Measurements from ENCODE around the gene HERC2.
"Not testable (repeated sequence)": the region's sequence is repeated elsewhere in the genome, so short reads cannot be mapped to it uniquely, and the experiment has no call there.

The HERC2 gene

DNA sequence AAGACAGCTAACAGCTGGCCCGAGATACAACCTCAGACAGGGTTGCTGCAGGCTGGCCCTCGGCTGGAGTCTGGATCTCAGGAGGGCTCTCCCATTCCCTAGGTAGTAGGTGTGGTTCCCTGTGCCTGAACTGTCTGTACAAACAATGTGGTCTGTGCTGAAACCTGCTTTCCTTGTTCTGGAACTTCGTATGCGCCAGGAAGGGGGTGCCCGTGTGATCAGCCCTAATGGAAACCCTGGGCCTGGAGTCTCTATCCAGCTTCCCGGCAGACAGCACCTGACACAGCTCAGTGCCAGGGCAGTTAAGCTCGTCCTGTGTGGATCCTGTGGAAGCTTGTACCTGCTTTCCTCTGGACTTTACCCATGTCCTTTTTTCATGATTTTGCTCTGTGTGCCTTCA, 99.4 kb downstream of the HERC2 start:
- in situ Hi-C loops (cut with MboI; ENCODE audit: low sequenced_read_pairs): not testable (repeated sequence)

DNA sequence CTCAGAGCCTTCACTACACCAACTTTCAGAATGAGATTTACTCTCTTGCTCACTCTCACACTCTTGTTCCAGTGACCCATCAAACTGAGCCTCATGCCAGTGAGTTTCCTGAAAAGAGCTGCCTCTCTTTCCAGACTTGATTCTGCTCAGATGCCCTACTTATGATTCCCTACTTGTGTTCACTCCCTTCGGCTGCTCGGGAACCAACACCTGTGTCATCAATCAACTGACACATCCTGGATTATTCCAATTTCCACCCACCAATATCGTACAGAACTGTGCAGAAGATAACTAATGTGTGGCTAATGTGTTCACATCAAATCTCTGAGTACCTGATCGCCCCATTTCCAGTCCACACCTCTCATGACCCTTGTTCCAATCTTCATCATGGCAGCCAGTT, 100.3 kb downstream of the HERC2 start:
- in situ Hi-C loops (cut with MboI; ENCODE audit: low sequenced_read_pairs): not testable (repeated sequence)

DNA sequence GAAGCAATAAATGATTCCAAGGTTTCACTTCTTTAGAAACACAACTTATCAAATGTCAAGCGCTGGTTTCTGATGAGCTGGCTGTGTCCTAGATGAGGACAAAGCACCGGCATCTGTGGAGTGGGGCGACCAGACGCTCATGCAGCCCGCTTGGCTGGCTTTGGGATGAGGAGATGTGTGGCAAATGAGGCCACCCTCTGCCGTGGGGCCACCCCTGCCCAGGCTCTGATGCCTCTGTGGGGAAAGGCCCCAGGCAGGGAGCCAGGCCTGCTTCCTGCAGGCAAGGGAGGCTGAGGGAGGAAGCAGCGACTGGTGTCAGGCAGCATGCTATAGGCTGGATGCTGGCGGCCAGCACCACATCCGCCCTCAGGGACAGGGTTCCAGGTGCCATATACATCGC, 102.9 kb downstream of the HERC2 start:
- in situ Hi-C loops (cut with MboI; ENCODE audit: low sequenced_read_pairs): no loop called here

DNA sequence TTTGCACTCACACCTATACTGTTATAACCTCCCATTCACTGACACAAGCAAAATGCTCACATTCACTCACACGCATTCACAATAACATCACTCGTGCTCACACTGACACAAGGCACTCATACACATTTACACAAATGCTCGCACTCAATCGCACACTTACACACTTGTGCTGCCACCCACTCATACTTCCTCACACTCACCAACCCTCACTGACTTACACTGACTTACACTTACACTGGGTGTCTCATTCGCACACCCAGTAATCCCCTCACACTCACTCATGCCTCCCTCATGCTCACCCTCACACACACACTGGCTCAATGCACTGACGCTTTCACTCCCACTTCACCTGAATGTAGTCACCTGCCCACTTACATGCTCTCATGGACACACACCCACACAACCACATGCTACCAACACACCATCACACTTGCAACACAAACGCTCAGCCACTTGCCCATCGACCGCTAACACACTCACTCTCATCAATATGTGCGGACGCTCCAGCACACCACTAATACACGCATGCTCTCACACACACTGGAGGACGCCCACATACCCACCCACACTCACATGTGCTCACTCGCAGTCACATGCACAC, 104.9 kb downstream of the HERC2 start:
- in situ Hi-C loops (cut with MboI; ENCODE audit: low sequenced_read_pairs): not testable (repeated sequence)

DNA sequence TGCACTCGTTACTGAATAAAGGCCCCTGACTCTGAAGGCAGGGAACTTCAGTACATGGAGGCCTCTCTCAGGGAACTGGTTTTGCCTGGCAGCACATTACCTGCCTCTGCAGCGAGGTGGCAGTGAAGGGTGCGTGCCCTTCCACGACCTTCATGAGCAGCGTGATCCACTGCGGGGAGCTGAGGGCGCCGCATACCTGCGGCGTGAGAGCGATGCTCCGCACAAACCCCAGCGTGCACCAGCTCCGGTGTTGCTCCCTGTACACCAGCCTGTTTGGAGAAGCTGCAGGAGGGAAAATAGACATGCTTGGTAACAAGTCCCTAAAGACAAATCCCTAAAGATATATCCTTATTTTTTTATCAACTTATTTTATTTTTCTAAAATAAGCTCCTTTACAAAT, 106.5 kb downstream of the HERC2 start:
- in situ Hi-C loops (cut with MboI; ENCODE audit: low sequenced_read_pairs): not testable (repeated sequence)

GRCh38 chr15:28214006-28214790, 107.8 kb downstream of the HERC2 start:
- in situ Hi-C loops (cut with MboI; ENCODE audit: low sequenced_read_pairs): not testable (repeated sequence)

DNA sequence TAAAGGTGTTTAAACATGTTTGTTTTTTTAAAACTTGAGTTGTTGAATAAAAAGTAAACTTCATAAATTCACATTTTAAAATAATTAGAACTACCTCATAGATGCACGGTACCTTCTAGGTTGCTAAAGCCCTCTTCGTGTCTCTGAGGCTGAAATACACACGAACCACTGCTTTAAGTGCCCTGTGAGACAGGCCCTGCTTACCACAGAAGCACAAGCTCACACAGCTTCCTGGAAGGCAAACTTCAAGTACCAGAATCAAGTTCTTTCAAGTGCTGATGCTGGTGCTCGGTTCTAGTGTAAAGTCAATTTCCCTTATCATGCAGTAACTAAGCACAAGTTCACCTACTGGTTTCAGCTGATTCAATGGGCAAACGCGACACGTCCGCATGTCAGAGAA, 108.6 kb downstream of the HERC2 start:
- in situ Hi-C loops (cut with MboI; ENCODE audit: low sequenced_read_pairs): not testable (repeated sequence)

DNA sequence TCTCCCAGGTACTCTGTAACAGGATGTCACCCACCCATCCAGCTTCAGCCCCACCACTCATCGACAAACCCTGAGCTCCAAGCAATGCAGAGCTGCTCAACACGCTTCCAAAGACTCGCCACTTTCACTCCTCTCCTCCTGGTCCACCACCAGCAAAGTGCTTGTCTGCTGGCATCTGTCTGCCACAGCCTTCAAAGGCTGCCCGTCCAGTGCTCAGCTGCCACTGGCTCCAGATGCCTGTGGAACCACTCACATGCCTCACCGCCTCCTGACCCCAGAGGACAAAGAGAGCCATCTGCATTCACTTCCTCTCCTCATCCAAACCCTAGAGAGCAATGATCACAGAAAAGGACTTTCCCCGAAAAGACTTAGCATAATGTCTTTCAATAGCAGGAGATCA, 113.4 kb downstream of the HERC2 start:
- in situ Hi-C loops (cut with MboI; ENCODE audit: low sequenced_read_pairs): no loop called here

DNA sequence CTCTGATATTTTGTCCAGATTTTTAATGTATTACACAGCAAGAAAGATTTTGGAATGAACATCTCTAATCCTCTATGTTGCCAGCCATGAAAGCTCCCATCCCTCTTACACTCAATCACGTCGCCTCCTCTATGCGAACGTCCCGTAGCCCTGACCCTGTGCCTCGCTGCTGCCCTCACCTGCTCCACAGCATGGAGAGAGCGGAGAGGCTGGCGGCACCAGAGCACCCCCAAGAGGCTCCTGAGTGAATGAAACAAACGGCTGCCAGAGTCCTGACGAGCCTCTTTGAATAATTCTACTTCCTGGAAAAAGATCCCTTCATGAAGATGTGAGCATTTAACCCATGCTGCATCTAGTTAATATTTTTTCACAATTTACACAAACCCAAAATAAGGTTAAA, 116.3 kb downstream of the HERC2 start:
- in situ Hi-C loops (cut with MboI; ENCODE audit: low sequenced_read_pairs): not testable (repeated sequence)

- in situ Hi-C loops (cut with MboI; ENCODE audit: low sequenced_read_pairs): not testable (repeated sequence)
These were observed 118.7 kb downstream of the HERC2 start for GRCh38 chr15:28203055-28203828.

- in situ Hi-C loops (cut with MboI; ENCODE audit: low sequenced_read_pairs): not testable (repeated sequence)
These were observed 119.9 kb downstream of the HERC2 start for GRCh38 chr15:28202124-28202523.

DNA sequence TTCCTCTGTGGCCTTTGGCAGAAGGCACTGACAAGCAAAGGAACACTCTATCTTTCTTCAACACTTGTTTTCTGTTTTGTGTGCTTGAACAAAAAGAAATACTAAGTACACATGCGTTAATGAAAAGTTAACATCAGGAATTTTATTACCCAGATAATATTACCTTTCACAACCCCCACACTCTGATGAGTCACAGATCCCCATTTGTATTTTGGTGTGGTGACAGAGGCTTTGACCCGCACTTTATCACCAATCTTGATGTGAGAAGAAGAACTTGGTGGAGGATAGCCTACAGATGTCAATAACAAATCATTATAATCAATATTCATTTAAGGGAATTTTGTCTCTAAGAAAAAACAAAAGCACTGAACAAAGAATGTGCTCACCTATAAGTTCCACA, 123.8 kb downstream of the HERC2 start:
- in situ Hi-C loops (cut with MboI; ENCODE audit: low sequenced_read_pairs): not testable (repeated sequence)

DNA sequence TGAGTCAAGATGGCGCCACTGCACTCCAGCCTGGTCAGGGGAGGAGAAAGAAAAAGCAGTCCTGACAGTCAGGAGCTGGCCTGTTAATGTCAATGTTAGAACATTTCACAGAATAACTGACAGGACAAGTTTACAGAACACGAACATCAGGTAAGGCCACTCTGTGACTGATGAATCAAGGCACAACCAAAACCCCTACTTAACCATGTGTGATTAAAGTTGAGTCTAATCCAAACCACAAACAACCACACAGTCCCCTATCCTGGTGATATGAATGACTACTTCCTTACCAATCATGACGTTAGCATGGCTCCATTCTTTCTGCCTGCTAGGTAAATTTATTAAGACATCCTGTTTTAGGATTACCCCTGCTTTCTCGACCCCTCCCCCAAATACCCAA, 124.3 kb downstream of the HERC2 start:
- in situ Hi-C loops (cut with MboI; ENCODE audit: low sequenced_read_pairs): not testable (repeated sequence)

- in situ Hi-C loops (cut with MboI; ENCODE audit: low sequenced_read_pairs): not testable (repeated sequence)
These were observed 125.4 kb downstream of the HERC2 start for GRCh38 chr15:28196581-28196980.

- in situ Hi-C loops (cut with MboI; ENCODE audit: low sequenced_read_pairs): no loop called here
These were observed 129.2 kb downstream of the HERC2 start for GRCh38 chr15:28192772-28193171.

GRCh38 chr15:28191832-28192231, 130.1 kb downstream of the HERC2 start:
- in situ Hi-C loops (cut with MboI; ENCODE audit: low sequenced_read_pairs): no loop called here

- in situ Hi-C loops (cut with MboI; ENCODE audit: low sequenced_read_pairs): no loop called here
These were observed 131.4 kb downstream of the HERC2 start for GRCh38 chr15:28190391-28191174.

GRCh38 chr15:28185148-28185895, 136.7 kb downstream of the HERC2 start:
- in situ Hi-C loops (cut with MboI; ENCODE audit: low sequenced_read_pairs): no loop called here

DNA sequence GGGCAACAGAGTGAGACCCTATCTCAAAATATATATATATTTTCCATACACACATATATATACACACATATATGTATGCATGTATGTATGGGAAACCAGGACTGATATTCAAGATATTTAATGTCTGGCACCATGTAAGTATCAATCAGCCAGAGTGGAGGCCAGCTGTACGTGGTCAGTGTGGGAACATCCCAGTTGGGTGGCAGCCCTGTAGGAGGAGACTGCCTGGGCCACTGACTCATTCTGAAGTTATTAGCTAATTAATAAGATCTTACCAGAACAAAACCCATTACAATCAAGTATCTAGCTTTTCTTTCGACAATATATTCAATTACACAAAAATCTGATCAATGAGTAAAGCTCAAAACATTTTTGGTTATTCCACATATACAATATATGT, 137.8 kb downstream of the HERC2 start:
- in situ Hi-C loops (cut with MboI; ENCODE audit: low sequenced_read_pairs): no loop called here

DNA sequence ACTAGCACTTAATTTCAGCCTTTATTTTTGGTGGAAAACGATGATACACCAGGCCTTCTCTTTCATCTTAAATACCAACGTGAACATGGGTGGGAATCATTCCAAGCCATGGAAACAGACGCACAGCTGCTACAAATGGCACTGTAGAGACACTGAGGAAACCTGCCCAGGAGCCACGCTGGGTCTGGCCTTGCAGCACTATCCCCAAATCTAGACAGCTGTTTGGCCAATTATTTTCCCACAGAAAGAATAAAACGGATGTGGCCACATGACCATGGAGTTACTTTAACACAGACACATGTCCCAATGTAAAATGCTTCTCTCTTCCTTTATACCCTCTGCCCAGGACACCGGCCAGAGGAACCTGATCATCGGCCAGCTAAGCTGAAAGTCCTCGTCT, 139.2 kb downstream of the HERC2 start:
- in situ Hi-C loops (cut with MboI; ENCODE audit: low sequenced_read_pairs): no loop called here
